HCT116 (cell line): ENCODE results near the gene KCNN4. TPM values are rescaled to one million over a fixed set of nuclear protein-coding genes. Genes with fewer than 3 reads are reported as not detected.

ENCODE experiments used
- ATAC-seq: fragments of 200-7000 bp; cut with Tn5 transposase; 2 replicates; pipeline ENCODE4 v1.9.1; 2020; ENCODE audit warnings: mild to moderate bottlenecking, moderate library complexity
- BruUV-seq: library from RNA; stranded (reverse); fragments of 400-500 nt; replicated peaks from 2 replicates; lab custom pipeline; 2021; lab: Mats Ljungman, UMichigan
- CTCF ChIA-PET: fragments of 300-600 bp; sonication (Branson Sonifier 250); formaldehyde crosslinking; loops from one replicate; lab custom pipeline; 2021; ENCODE audit warnings: antibody characterized with exemption; lab: Charles Lee
- POLR2A ChIA-PET: fragments of 300-600, 350-600 bp; sonication (Branson Sonifier 250); formaldehyde crosslinking; loops from one replicate; lab custom pipeline; 2021; ENCODE audit warnings: antibody characterized with exemption; lab: Charles Lee
- RAD21 ChIA-PET, 2 experiments: fragments of 300-600 bp; sonication (Branson Sonifier 250); formaldehyde crosslinking; loops; one replicate each; lab custom pipeline; 2023; ENCODE audit warnings: low total read pairs in 2 of 2; ENCODE audit not compliant: uncharacterized antibody in 2 of 2, unreplicated experiment in 2 of 2, low non-redundant PET in 1 of 2; lab: Charles Lee
- DNase-seq: peaks from one replicate; pipeline ENCODE4 v3.0.0-alpha.2; 2010; ENCODE audit warnings: low read depth, low spot score
- H2AFZ ChIP-seq: fragments of 200-600 bp; shearing (Covaris generic), sonication (generic); 2 replicates; pipeline ENCODE4 v1.6.1; 2017; ENCODE audit warnings: low read depth, mixed run types, mixed read lengths, antibody characterized with exemption, low read length; ENCODE audit not compliant: poor library complexity, severe bottlenecking
- H3K27ac ChIP-seq: 2 replicates; pipeline ENCODE4 v1.5.1; 2012; ENCODE audit warnings: low read depth, low read length
- H3K27me3 ChIP-seq: fragments of 200-600 bp; sonication (generic); 2 replicates; pipeline ENCODE4 v1.6.1; 2016; ENCODE audit warnings: mixed run types, low read length, mixed read lengths; ENCODE audit not compliant: insufficient read depth
- H3K36me3 ChIP-seq, 2 experiments: fragments of 200-500 bp in 1 of 2; fragments of 200-600 bp in 1 of 2; sonication (Bioruptor generic) in 1 of 2; sonication (generic) in 1 of 2; 2 replicates each; pipeline versions ENCODE4 v1.5.1 to v1.6.1; 2014 to 2016; ENCODE audit warnings: low read length in 2 of 2, inconsistent platforms in 1 of 2, mixed read lengths in 1 of 2, mixed run types in 1 of 2; ENCODE audit not compliant: insufficient read depth in 2 of 2, control insufficient read depth in 1 of 2
- H3K4me1 ChIP-seq, 2 experiments: fragments of 200-600 bp in 1 of 2; sonication (generic) in 1 of 2; 2 replicates each; pipeline versions ENCODE4 v1.5.1 to v1.6.1; 2012 to 2017; ENCODE audit warnings: low read length in 2 of 2, inconsistent platforms in 1 of 2, mild to moderate bottlenecking in 1 of 2, mixed read lengths in 1 of 2, mixed run types in 1 of 2, moderate library complexity in 1 of 2; ENCODE audit not compliant: insufficient read depth in 2 of 2, control insufficient read depth in 1 of 2
- H3K4me2 ChIP-seq: fragments of 200-600 bp; sonication (generic); 2 replicates; pipeline ENCODE4 v1.6.1; 2017; ENCODE audit warnings: mixed run types, low read length, mixed read lengths
- H3K4me3 ChIP-seq, 2 experiments: fragments of 200-600 bp in 1 of 2; sonication (generic) in 1 of 2; replicated peaks in 1 of 2; 2 replicates each; pipeline ENCODE4 v1.5.1; 2011 to 2016; ENCODE audit warnings: low read length in 2 of 2, control low read depth in 1 of 2, low read depth in 1 of 2, mild to moderate bottlenecking in 1 of 2, mixed read lengths in 1 of 2, mixed run types in 1 of 2
- H3K79me2 ChIP-seq: fragments of 200-600 bp; sonication (generic); 2 replicates; pipeline ENCODE4 v1.6.1; 2017; ENCODE audit warnings: mild to moderate bottlenecking, mixed run types, low read length, moderate library complexity, mixed read lengths; ENCODE audit not compliant: insufficient read depth
- H3K9ac ChIP-seq: fragments of 200-600 bp; sonication (generic); 2 replicates; pipeline ENCODE4 v1.6.1; 2016; ENCODE audit warnings: low read length, mixed read lengths
- H3K9me2 ChIP-seq: fragments of 200-600 bp; sonication (generic), shearing (Covaris generic); 2 replicates; pipeline ENCODE4 v1.6.1; 2017; ENCODE audit warnings: mixed run types, mild to moderate bottlenecking, moderate library complexity; ENCODE audit not compliant: insufficient read depth
- H3K9me3 ChIP-seq, 2 experiments: fragments of 200-500 bp in 1 of 2; fragments of 200-600 bp in 1 of 2; sonication (Bioruptor generic) in 1 of 2; sonication (generic) in 1 of 2; 2 replicates each; pipeline ENCODE4 v1.6.1; 2014 to 2017; ENCODE audit warnings: low read length in 2 of 2, mixed read lengths in 2 of 2, inconsistent platforms in 1 of 2, low read depth in 1 of 2, mild to moderate bottlenecking in 1 of 2, mixed run types in 1 of 2, moderate library complexity in 1 of 2; ENCODE audit not compliant: control insufficient read depth in 1 of 2, insufficient read depth in 1 of 2
- H4K20me1 ChIP-seq: fragments of 200-600 bp; sonication (generic), shearing (Covaris generic); 2 replicates; pipeline ENCODE4 v1.6.1; 2017; ENCODE audit warnings: mixed run types, mild to moderate bottlenecking, moderate library complexity; ENCODE audit not compliant: insufficient read depth
- CBX3 ChIP-seq: IDR thresholded peaks from 2 replicates; pipeline ENCODE4 v1.6.1; 2012; ENCODE audit warnings: low read depth
- CEBPB ChIP-seq: IDR thresholded peaks from 2 replicates; pipeline ENCODE4 v1.6.1; 2012; ENCODE audit warnings: low read depth
- EGR1 ChIP-seq: IDR thresholded peaks from 2 replicates; pipeline ENCODE4 v1.6.1; 2012; ENCODE audit warnings: low read depth
- ELF1 ChIP-seq: IDR thresholded peaks from 2 replicates; pipeline ENCODE4 v1.6.1; 2012; ENCODE audit warnings: low read depth, borderline replicate concordance
- EZH2 ChIP-seq: fragments of 200-600 bp; sonication (generic); IDR thresholded peaks from 2 replicates; pipeline ENCODE4 v1.6.1; 2017; ENCODE audit warnings: antibody characterized with exemption, mixed run types
- EZH2phosphoT487 ChIP-seq: fragments of 200-600 bp; IDR thresholded peaks from 2 replicates; pipeline ENCODE4 v1.6.1; 2018; ENCODE audit warnings: antibody characterized with exemption, borderline replicate concordance
- FOSL1 ChIP-seq: IDR thresholded peaks from 2 replicates; pipeline ENCODE4 v1.6.1; 2012; ENCODE audit warnings: low read depth
- POLR2A ChIP-seq: IDR thresholded peaks from 2 replicates; pipeline ENCODE4 v1.7.0; 2011; ENCODE audit warnings: borderline replicate concordance; ENCODE audit not compliant: insufficient read depth, insufficient read length; ENCODE audit errors: extremely low read depth
- POLR2AphosphoS5 ChIP-seq: IDR thresholded peaks from 2 replicates; pipeline ENCODE4 v1.6.1; 2011; ENCODE audit warnings: mild to moderate bottlenecking, low read depth, low read length, moderate library complexity
- RAD21 ChIP-seq: IDR thresholded peaks from 2 replicates; pipeline ENCODE4 v1.6.1; 2012; ENCODE audit warnings: low read depth, mild to moderate bottlenecking
- SIN3A ChIP-seq: IDR thresholded peaks from 2 replicates; pipeline ENCODE4 v1.6.1; 2012; ENCODE audit warnings: low read depth
- SP1 ChIP-seq: IDR thresholded peaks from 2 replicates; pipeline ENCODE4 v1.6.1; 2012; ENCODE audit warnings: low read depth
- TCF7L2 ChIP-seq: IDR thresholded peaks from 2 replicates; pipeline ENCODE4 v1.7.0; 2011; ENCODE audit warnings: borderline replicate concordance, inconsistent platforms; ENCODE audit not compliant: insufficient read depth, insufficient read length; ENCODE audit errors: extremely low read depth
- ZFX ChIP-seq: fragments of 450-650 bp; IDR thresholded peaks from 2 replicates; pipeline ENCODE4 v1.6.1; 2017
- ZNF274 ChIP-seq: fragments of 200-500 bp; sonication (Bioruptor generic); IDR thresholded peaks from 2 replicates; pipeline ENCODE4 v1.6.1; 2014; ENCODE audit warnings: mild to moderate bottlenecking, low read depth, low read length, inconsistent platforms
- intact Hi-C: fragments of 100-400 bp; cut with micrococcal nuclease; formaldehyde crosslinking; loops from 2 replicates; pipeline ENCODE4 v1.10.0; 2022
- total RNA-seq: library from RNA; stranded (reverse); gene quantifications from one replicate; pipeline ENCODE4 v1.2.1, GENCODE V29; 2021; ENCODE audit not compliant: unreplicated experiment
- TF ChIP-seq, protein P1 (sequence below): IDR thresholded peaks from 2 replicates; pipeline ENCODE4 v1.6.1; 2012
- TF ChIP-seq, protein P2 (sequence below): IDR thresholded peaks from 2 replicates; pipeline ENCODE4 v1.6.1; 2011; ENCODE audit warnings: mild to moderate bottlenecking, low read length, moderate library complexity; ENCODE audit not compliant: insufficient replicate concordance; ENCODE audit errors: extremely low read depth
- TF ChIP-seq, protein P3 (sequence below), 3 experiments: fragments of 200-600 bp in 1 of 3; sonication (generic) in 1 of 3; IDR thresholded peaks in 2 of 3; conservative IDR thresholded peaks in 1 of 3; 2 replicates each; pipeline ENCODE4 v1.5.1; 2012 to 2017; ENCODE audit warnings: low read depth in 2 of 3, low read length in 2 of 3, antibody characterized with exemption in 1 of 3, borderline replicate concordance in 1 of 3, control low read depth in 1 of 3, mild to moderate bottlenecking in 1 of 3, mixed read lengths in 1 of 3, mixed run types in 1 of 3, moderate library complexity in 1 of 3; ENCODE audit not compliant: insufficient read depth in 1 of 3

KCNN4 gene
- total RNA-seq, 1 experiment from 2014 or later: 72.9 TPM

DNA sequence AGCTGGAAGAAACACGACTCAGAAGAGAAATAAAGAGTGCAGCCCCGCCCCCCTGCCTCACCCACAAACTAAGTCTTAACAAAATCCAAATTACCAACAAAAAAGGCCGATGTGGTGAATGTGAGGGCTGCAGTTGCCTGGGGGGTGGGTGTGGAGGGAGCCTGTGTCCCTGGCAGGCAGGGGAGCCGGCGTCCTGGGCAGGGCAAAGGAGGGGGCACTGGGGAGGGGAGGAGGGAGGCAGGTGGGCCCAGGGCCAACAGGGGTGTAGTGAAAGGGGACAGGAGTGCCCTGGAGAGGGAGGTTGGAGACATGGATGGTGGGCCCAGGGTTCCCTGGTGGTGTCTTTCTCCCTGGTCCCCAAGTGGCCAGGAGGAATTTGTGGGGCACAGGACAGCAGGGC is 60.9 kb downstream of the KCNN4 start:
- RAD21 ChIA-PET: no interaction called here
- H4K20me1 ChIP-seq: no peaks in the 10 kb centered on the region
- TF ChIP-seq CEBPB (no peak), TCF7L2 (no peak), SIN3A (no peak), ELF1 (no peak), ZFX (no peak), CBX3 (no peak), RAD21 (no peak), FOSL1 (no peak), POLR2A (no peak), POLR2AphosphoS5 (no peak), EGR1 (no peak), SP1 (no peak), EZH2 (no peak), EZH2phosphoT487 (no peak), ZNF274 (no peak)
- TF ChIP-seq, protein P1, sequence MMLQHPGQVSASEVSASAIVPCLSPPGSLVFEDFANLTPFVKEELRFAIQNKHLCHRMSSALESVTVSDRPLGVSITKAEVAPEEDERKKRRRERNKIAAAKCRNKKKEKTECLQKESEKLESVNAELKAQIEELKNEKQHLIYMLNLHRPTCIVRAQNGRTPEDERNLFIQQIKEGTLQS: no peak
- TF ChIP-seq, protein P2, sequence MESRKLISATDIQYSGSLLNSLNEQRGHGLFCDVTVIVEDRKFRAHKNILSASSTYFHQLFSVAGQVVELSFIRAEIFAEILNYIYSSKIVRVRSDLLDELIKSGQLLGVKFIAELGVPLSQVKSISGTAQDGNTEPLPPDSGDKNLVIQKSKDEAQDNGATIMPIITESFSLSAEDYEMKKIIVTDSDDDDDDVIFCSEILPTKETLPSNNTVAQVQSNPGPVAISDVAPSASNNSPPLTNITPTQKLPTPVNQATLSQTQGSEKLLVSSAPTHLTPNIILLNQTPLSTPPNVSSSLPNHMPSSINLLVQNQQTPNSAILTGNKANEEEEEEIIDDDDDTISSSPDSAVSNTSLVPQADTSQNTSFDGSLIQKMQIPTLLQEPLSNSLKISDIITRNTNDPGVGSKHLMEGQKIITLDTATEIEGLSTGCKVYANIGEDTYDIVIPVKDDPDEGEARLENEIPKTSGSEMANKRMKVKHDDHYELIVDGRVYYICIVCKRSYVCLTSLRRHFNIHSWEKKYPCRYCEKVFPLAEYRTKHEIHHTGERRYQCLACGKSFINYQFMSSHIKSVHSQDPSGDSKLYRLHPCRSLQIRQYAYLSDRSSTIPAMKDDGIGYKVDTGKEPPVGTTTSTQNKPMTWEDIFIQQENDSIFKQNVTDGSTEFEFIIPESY: no peak
- TF ChIP-seq, protein P3, sequence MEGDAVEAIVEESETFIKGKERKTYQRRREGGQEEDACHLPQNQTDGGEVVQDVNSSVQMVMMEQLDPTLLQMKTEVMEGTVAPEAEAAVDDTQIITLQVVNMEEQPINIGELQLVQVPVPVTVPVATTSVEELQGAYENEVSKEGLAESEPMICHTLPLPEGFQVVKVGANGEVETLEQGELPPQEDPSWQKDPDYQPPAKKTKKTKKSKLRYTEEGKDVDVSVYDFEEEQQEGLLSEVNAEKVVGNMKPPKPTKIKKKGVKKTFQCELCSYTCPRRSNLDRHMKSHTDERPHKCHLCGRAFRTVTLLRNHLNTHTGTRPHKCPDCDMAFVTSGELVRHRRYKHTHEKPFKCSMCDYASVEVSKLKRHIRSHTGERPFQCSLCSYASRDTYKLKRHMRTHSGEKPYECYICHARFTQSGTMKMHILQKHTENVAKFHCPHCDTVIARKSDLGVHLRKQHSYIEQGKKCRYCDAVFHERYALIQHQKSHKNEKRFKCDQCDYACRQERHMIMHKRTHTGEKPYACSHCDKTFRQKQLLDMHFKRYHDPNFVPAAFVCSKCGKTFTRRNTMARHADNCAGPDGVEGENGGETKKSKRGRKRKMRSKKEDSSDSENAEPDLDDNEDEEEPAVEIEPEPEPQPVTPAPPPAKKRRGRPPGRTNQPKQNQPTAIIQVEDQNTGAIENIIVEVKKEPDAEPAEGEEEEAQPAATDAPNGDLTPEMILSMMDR (IDR thresholded peaks at IDR 0.05 in 2 of 3, conservative IDR thresholded peaks at IDR 0.05 in 1 of 3; ENCODE audit: borderline replicate concordance in 1 of 3, insufficient read depth in 1 of 3, low read depth in 2 of 3, low read length in 2 of 3): no peak
- TF ChIP-seq, all 23 proteins: peak for 0
- no peak for ATAC-seq
- DNase-seq: no peak
- BruUV-seq: no TSS peak
- ChIA-PET POLR2A (no interaction called here), CTCF (interaction anchor here (1.1 to 2.3 kb wide), 2 partner anchors 8 to 15 kb away, joined by 3 to 6 read pairs; no protein-coding TSS in a partner anchor)
- H3K9ac ChIP-seq: no peak overlapping the region
- H3K9me3 ChIP-seq: no peaks in the 10 kb centered on the region
- no peaks in the 10 kb centered on the region for H3K9me2 ChIP-seq
- H3K4me3 ChIP-seq: no peak overlapping the region
- no peaks in the 10 kb centered on the region for H3K36me3 ChIP-seq
- H3K27me3 ChIP-seq: no peaks in the 10 kb centered on the region
- H3K4me2 ChIP-seq: no peak overlapping the region
- H2AFZ ChIP-seq: no peak overlapping the region
- intact Hi-C loops: loop anchor here (5.0 kb wide), 1 partner anchor 183 kb away; no protein-coding TSS in a partner anchor
- no peak overlapping the region for H3K27ac ChIP-seq
- H3K4me1 ChIP-seq: peaks cover 4 to 11% of the 10 kb centered on the region in 2 experiments; a peak in 3 of 4 replicates
- H3K79me2 ChIP-seq: no peaks in the 10 kb centered on the region
